ENCODE results near the gene NHP2.

GRCh38 chr5:178131446-178131996 is 22.2 kb downstream of the NHP2 start:
- TF ChIP-seq CTCF (IDR thresholded peaks at IDR 0.05) (no peak), ZFX (IDR thresholded peaks at IDR 0.05; ENCODE audit: borderline replicate concordance) (no peak)

All from 22Rv1 (cell line).